SK-N-SH (cell line): ENCODE results near the gene CDH4. TPM values are rescaled to one million over a fixed set of nuclear protein-coding genes. Genes with fewer than 3 reads are reported as not detected.

Experiments used
- CTCF ChIA-PET: fragments of 300-600, 350-600 bp; formaldehyde crosslinking; extraction: SDS; loops from one replicate; lab custom pipeline; 2021; lab: Yijun Ruan, JAX
- POLR2A ChIA-PET: fragments of 350-600 bp; sonication (Branson Sonifier 250); formaldehyde crosslinking; extraction: SDS; loops from one replicate; lab custom pipeline; 2020; ENCODE audit warnings: antibody characterized with exemption, inconsistent platforms; lab: Yijun Ruan, JAX
- DNase-seq: peaks from one replicate; pipeline ENCODE4 v3.0.0; 2012
- H2AFZ ChIP-seq: fragments of 200-600 bp; sonication (generic); 2 replicates; pipeline ENCODE4 v1.8.1; 2016; ENCODE audit warnings: antibody characterized with exemption, mild to moderate bottlenecking, low read depth
- H3F3A ChIP-seq: fragments of 200-600 bp; sonication (generic); replicated peaks from 2 replicates; pipeline ENCODE3; 2016; ENCODE audit warnings: antibody characterized with exemption, mild to moderate bottlenecking; ENCODE audit not compliant: insufficient read depth
- H3K27ac ChIP-seq, 2 experiments: fragments of 200-500 bp in 1 of 2; fragments of 200-600 bp in 1 of 2; sonication (Bioruptor generic) in 1 of 2; sonication (generic), shearing (Covaris generic) in 1 of 2; 2 replicates each; pipeline versions ENCODE4 v1.5.1 to v1.6.1; 2014 to 2016; ENCODE audit warnings: low read depth in 2 of 2, inconsistent platforms in 1 of 2, low read length in 1 of 2, mild to moderate bottlenecking in 1 of 2, mixed read lengths in 1 of 2
- H3K27me3 ChIP-seq: fragments of 200-600 bp; sonication (generic), shearing (Covaris generic); 2 replicates; pipeline ENCODE4 v1.6.1; 2016; ENCODE audit warnings: mixed run types; ENCODE audit not compliant: insufficient read depth
- H3K36me3 ChIP-seq, 2 experiments: fragments of 200-500 bp in 1 of 2; fragments of 200-600 bp in 1 of 2; sonication (Bioruptor generic) in 1 of 2; sonication (generic) in 1 of 2; replicated peaks in 1 of 2; 2 replicates each; pipeline versions ENCODE3 to v1.5.1; 2014 to 2016; ENCODE audit warnings: low read length in 1 of 2, mild to moderate bottlenecking in 1 of 2; ENCODE audit not compliant: insufficient read depth in 2 of 2, control insufficient read depth in 1 of 2
- H3K4me1 ChIP-seq, 2 experiments: fragments of 200-500 bp in 1 of 2; fragments of 200-600 bp in 1 of 2; sonication (Bioruptor generic) in 1 of 2; sonication (generic), shearing (Covaris generic) in 1 of 2; 2 replicates each; pipeline versions ENCODE4 v1.5.1 to v1.6.1; 2014 to 2016; ENCODE audit warnings: low read depth in 1 of 2, low read length in 1 of 2, mixed run types in 1 of 2; ENCODE audit not compliant: insufficient read depth in 2 of 2, control insufficient read depth in 1 of 2
- H3K4me2 ChIP-seq: fragments of 200-600 bp; sonication (generic), shearing (Covaris generic); 2 replicates; pipeline ENCODE4 v1.6.1; 2017; ENCODE audit warnings: mixed run types
- H3K4me3 ChIP-seq, 2 experiments: fragments of 200-500 bp in 1 of 2; fragments of 200-600 bp in 1 of 2; sonication (Bioruptor generic) in 1 of 2; sonication (generic), shearing (Covaris generic) in 1 of 2; 2 replicates each; pipeline versions ENCODE4 v1.5.1 to v1.8.1; 2014 to 2016; ENCODE audit warnings: low read depth in 2 of 2, inconsistent platforms in 1 of 2, low read length in 1 of 2, mild to moderate bottlenecking in 1 of 2, mixed read lengths in 1 of 2, moderate library complexity in 1 of 2
- H3K79me2 ChIP-seq: fragments of 200-600 bp; sonication (generic); 2 replicates; pipeline ENCODE4 v1.8.1; 2017; ENCODE audit warnings: mild to moderate bottlenecking; ENCODE audit not compliant: insufficient read depth
- H3K9ac ChIP-seq: fragments of 200-600 bp; sonication (generic); 2 replicates; pipeline ENCODE4 v1.6.1; 2017; ENCODE audit warnings: mixed run types
- H3K9me2 ChIP-seq: fragments of 200-600 bp; sonication (generic); 2 replicates; pipeline ENCODE4 v1.6.1; 2017; ENCODE audit warnings: mixed run types
- H3K9me3 ChIP-seq: fragments of 200-600 bp; sonication (generic); 2 replicates; pipeline ENCODE4 v1.6.1; 2017; ENCODE audit warnings: mixed run types, mild to moderate bottlenecking, moderate library complexity
- H4K20me1 ChIP-seq: fragments of 200-600 bp; sonication (generic); 2 replicates; pipeline ENCODE4 v1.6.1; 2017; ENCODE audit warnings: mild to moderate bottlenecking, mixed run types; ENCODE audit not compliant: insufficient read depth
- CHD2 ChIP-seq: fragments of 150-350 bp; IDR thresholded peaks from 2 replicates; pipeline ENCODE4 v1.6.1; 2018; ENCODE audit warnings: low read length; ENCODE audit not compliant: partially characterized antibody
- ELF1 ChIP-seq: IDR thresholded peaks from 2 replicates; pipeline ENCODE4 v1.4.0; 2012
- EP300 ChIP-seq, 2 experiments: IDR thresholded peaks; 2 replicates each; pipeline versions ENCODE4 v1.4.0 to v1.6.1; 2012; ENCODE audit warnings: borderline replicate concordance in 1 of 2, low read depth in 1 of 2, low read length in 1 of 2
- FOXJ3 ChIP-seq: sonication (generic); formaldehyde crosslinking; IDR thresholded peaks from 2 replicates; pipeline ENCODE4 v1.5.1; 2020; ENCODE audit warnings: mild to moderate bottlenecking, missing genetic modification reagents
- FOXM1 ChIP-seq: IDR thresholded peaks from 2 replicates; pipeline ENCODE4 v1.4.0; 2012; ENCODE audit warnings: low read depth, mild to moderate bottlenecking
- GABPA ChIP-seq: IDR thresholded peaks from 2 replicates; pipeline ENCODE4 v1.4.0; 2012; ENCODE audit warnings: low read depth, mild to moderate bottlenecking
- GATA2 ChIP-seq: sonication (generic); formaldehyde crosslinking; IDR thresholded peaks from 2 replicates; pipeline ENCODE4 v1.5.0; 2020; ENCODE audit warnings: mild to moderate bottlenecking, missing genetic modification reagents
- JUND ChIP-seq: IDR thresholded peaks from 2 replicates; pipeline ENCODE4 v1.4.0; 2012
- MAX ChIP-seq: IDR thresholded peaks from 2 replicates; pipeline ENCODE4 v1.4.0; 2012; ENCODE audit warnings: low read depth
- MXI1 ChIP-seq: IDR thresholded peaks from 2 replicates; pipeline ENCODE4 v1.6.1; 2012; ENCODE audit warnings: mild to moderate bottlenecking, low read depth, low read length, improper control_type of control experiment
- POLR2AphosphoS5 ChIP-seq: IDR thresholded peaks from 2 replicates; pipeline ENCODE4 v1.6.1; 2012; ENCODE audit warnings: low read depth, low read length
- RFX5 ChIP-seq: IDR thresholded peaks from 2 replicates; pipeline ENCODE4 v1.6.1; 2012; ENCODE audit warnings: mild to moderate bottlenecking, improper control_type of control experiment, low read length
- SIN3A ChIP-seq: IDR thresholded peaks from 2 replicates; pipeline ENCODE4 v1.6.1; 2012; ENCODE audit warnings: low read depth, mild to moderate bottlenecking, low read length, moderate library complexity, borderline replicate concordance
- SMC3 ChIP-seq: IDR thresholded peaks from 2 replicates; pipeline ENCODE4 v1.6.1; 2012; ENCODE audit warnings: low read depth, low read length, improper control_type of control experiment
- TAF1 ChIP-seq: IDR thresholded peaks from 2 replicates; pipeline ENCODE4 v1.6.1; 2012; ENCODE audit warnings: low read depth, mild to moderate bottlenecking, low read length, moderate library complexity, borderline replicate concordance
- TEAD4 ChIP-seq: IDR thresholded peaks from 2 replicates; pipeline ENCODE4 v1.4.0; 2012; ENCODE audit warnings: mild to moderate bottlenecking, borderline replicate concordance; ENCODE audit not compliant: insufficient read depth
- WGBS: methylation state at CpG from one replicate; pipeline ENCODE4 v1.1.6; 2017; ENCODE audit warnings: low lambda C conversion rate; 5-methylcytosine and 5-hydroxymethylcytosine counted together
- polyA plus RNA-seq, 3 experiments: library from polyadenylated mRNA; depleted of rRNA; stranded (reverse); fragments of >200 nt; gene quantifications; 2 replicates each; pipeline ENCODE4 v1.2.3, GENCODE V29; 2012
- TF ChIP-seq, protein P1 (sequence below): fragments of 200-600 bp; sonication (generic); IDR thresholded peaks from 2 replicates; pipeline ENCODE4 v1.6.1; 2017; ENCODE audit warnings: antibody characterized with exemption, mild to moderate bottlenecking, moderate library complexity
- TF ChIP-seq, protein P2 (sequence below): fragments of 150-350 bp; IDR thresholded peaks from 2 replicates; pipeline ENCODE4 v1.6.1; 2016; ENCODE audit warnings: mild to moderate bottlenecking, low read depth, low read length

The CDH4 gene
- polyA plus RNA-seq, 1 of the 3 experiments (the other 2 are of a cell fraction), result not detected

- H3K36me3 ChIP-seq, result no peaks in the 10 kb centered on the region
- no peaks in the 10 kb centered on the region for H3K9me2 ChIP-seq
- H3K27me3 ChIP-seq, result no peaks in the 10 kb centered on the region
- WGBS, result 50% methylated on average over 21 of the region's 23 CpGs
- H3K4me2 ChIP-seq, result no peak overlapping the region
- ChIA-PET CTCF (interaction anchor here (1.6 to 3.3 kb wide), 3 partner anchors 8 to 18 kb away, joined by 3 to 25 read pairs (median 6); no protein-coding TSS in a partner anchor), POLR2A (no interaction called here)
- no peaks in the 10 kb centered on the region for H4K20me1 ChIP-seq
- no peaks in the 10 kb centered on the region for H3F3A ChIP-seq
- no peak overlapping the region for H3K27ac ChIP-seq
- no peaks in the 10 kb centered on the region for H3K79me2 ChIP-seq
- H3K4me1 ChIP-seq, result no peaks in the 10 kb centered on the region
- DNase-seq, result no peak
- TF ChIP-seq TEAD4, result no peak
- no peak for TF ChIP-seq FOXM1
- TF ChIP-seq CHD2, result no peak
- TF ChIP-seq GATA2, result no peak
- TF ChIP-seq, protein P1, sequence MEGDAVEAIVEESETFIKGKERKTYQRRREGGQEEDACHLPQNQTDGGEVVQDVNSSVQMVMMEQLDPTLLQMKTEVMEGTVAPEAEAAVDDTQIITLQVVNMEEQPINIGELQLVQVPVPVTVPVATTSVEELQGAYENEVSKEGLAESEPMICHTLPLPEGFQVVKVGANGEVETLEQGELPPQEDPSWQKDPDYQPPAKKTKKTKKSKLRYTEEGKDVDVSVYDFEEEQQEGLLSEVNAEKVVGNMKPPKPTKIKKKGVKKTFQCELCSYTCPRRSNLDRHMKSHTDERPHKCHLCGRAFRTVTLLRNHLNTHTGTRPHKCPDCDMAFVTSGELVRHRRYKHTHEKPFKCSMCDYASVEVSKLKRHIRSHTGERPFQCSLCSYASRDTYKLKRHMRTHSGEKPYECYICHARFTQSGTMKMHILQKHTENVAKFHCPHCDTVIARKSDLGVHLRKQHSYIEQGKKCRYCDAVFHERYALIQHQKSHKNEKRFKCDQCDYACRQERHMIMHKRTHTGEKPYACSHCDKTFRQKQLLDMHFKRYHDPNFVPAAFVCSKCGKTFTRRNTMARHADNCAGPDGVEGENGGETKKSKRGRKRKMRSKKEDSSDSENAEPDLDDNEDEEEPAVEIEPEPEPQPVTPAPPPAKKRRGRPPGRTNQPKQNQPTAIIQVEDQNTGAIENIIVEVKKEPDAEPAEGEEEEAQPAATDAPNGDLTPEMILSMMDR, result no peak
- no peak overlapping the region for H3K9ac ChIP-seq
- no peaks in the 10 kb centered on the region for H3K9me3 ChIP-seq
- H2AFZ ChIP-seq, result no peak overlapping the region
- H3K4me3 ChIP-seq, result no peak overlapping the region
Measured at GRCh38 chr20:61877776-61878477, 625.9 kb downstream of the CDH4 start.

DNA sequence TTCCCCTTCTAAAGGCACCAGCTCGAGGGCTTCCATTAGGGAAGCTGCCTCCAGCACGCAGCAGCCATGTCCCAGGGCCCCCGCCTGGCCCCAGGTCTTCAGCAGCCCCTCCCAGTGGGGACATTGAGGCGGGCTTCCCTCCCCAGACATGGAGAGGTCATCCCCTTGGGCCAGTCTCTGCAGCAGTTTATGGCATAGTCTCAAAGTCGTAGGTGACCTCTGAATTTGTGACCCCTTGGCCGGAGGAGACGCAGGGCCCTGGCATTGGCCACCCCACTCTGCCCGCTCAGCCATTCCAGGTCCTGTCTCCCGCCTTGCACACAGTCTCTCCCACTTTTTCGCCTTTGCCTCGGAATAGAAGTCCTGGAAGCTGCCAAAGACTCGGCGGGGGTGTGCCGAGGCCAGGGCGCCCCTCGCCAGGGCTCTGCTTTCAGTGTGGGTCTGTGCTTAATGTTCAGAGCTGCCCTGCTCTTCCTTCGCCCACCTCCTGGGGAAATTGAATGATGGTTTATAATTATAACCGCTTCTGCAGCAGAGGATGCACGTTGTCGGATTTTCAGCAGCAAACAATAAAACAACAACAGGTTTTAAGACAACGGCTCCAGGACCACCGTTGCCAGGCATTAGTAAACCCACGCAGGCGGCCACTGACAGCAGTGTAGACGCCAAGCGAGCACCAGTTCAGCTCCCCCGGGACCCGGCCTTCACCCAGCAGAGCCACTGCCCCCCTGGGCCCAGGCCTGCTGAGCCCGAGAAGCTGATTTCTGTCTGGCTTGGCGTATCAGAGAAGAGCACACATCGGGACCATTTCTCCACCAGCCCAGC lies 626.6 kb downstream of the CDH4 start:
- no peaks in the 10 kb centered on the region for H4K20me1 ChIP-seq
- TF ChIP-seq JUND (no peak), GATA2 (no peak), SMC3 (no peak), MAX (no peak), RFX5 (no peak), SIN3A (no peak), POLR2AphosphoS5 (no peak), GABPA (no peak), TAF1 (no peak), MXI1 (no peak), FOXJ3 (no peak), EP300 (IDR thresholded peaks at IDR 0.05; ENCODE audit: borderline replicate concordance in 1 of 2, low read depth in 1 of 2, low read length in 1 of 2) (no peak), ELF1 (no peak), CHD2 (no peak)
- TF ChIP-seq, protein P1, result no peak
- TF ChIP-seq, protein P2, sequence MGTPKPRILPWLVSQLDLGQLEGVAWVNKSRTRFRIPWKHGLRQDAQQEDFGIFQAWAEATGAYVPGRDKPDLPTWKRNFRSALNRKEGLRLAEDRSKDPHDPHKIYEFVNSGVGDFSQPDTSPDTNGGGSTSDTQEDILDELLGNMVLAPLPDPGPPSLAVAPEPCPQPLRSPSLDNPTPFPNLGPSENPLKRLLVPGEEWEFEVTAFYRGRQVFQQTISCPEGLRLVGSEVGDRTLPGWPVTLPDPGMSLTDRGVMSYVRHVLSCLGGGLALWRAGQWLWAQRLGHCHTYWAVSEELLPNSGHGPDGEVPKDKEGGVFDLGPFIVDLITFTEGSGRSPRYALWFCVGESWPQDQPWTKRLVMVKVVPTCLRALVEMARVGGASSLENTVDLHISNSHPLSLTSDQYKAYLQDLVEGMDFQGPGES, result no peak

More for the DNA sequence above, 626.6 kb downstream of the CDH4 start:
- Histone ChIP-seq H3K4me2 (no peak overlapping the region), H3K9ac (no peak overlapping the region), H3K27me3 (no peaks in the 10 kb centered on the region), H3K9me3 (no peaks in the 10 kb centered on the region), H3K27ac (no peak overlapping the region), H2AFZ (no peak overlapping the region), H3K4me1 (no peaks in the 10 kb centered on the region), H3K36me3 (no peaks in the 10 kb centered on the region), H3K79me2 (no peaks in the 10 kb centered on the region), H3K4me3 (no peak overlapping the region), H3K9me2 (no peaks in the 10 kb centered on the region), H3F3A (no peaks in the 10 kb centered on the region)
- DNase-seq, result no peak
- ChIA-PET CTCF (interaction anchor here (2.6 to 3.3 kb wide), 2 partner anchors 8 to 17 kb away, joined by 6 to 25 read pairs; no protein-coding TSS in a partner anchor), POLR2A (no interaction called here)
- 55% methylated on average over 24 of the region's 31 CpGs for WGBS
